K562 (cell line): Measurements from ENCODE around the gene SH3D19. TPM values are rescaled to one million over a fixed set of nuclear protein-coding genes. Genes with fewer than 3 reads are reported as not detected.
A peak's percentile ranks its signal among the peaks of the same experiment; 100 is the strongest.

Source experiments
- ATF7 ChIP-seq: fragments of 450-650 bp; IDR thresholded peaks from 2 replicates; pipeline ENCODE4 v1.7.1; 2014; ENCODE audit warnings: mild to moderate bottlenecking, moderate library complexity
- CBX3 ChIP-seq, 2 experiments: IDR thresholded peaks; 1 replicate in 1 of 2; 2 replicates in 1 of 2; pipeline ENCODE4 v1.6.1; 2012; ENCODE audit warnings: inconsistent platforms in 2 of 2, low read length in 2 of 2, borderline replicate concordance in 1 of 2, control low read depth in 1 of 2
- CEBPG ChIP-seq, 3 experiments: fragments of 200-800 bp in 1 of 3; sonication (Bioruptor generic) in 1 of 3; sonication (generic) in 1 of 3; formaldehyde crosslinking in 1 of 3; IDR thresholded peaks in 2 of 3; conservative IDR thresholded peaks in 1 of 3; 2 replicates each; pipeline versions ENCODE4 v1.6.1 to v1.8.0; 2016 to 2022; ENCODE audit warnings: missing compliant biosample characterization in 2 of 3, missing genetic modification characterization in 2 of 3, mild to moderate bottlenecking in 1 of 3, missing genetic modification reagents in 1 of 3
- HNRNPLL ChIP-seq: fragments of 200-400 bp; formaldehyde crosslinking; IDR thresholded peaks from 2 replicates; pipeline ENCODE4 v1.6.1; 2017; ENCODE audit warnings: low read length, low read depth, mild to moderate bottlenecking; ENCODE audit not compliant: poor library complexity, severe bottlenecking
- HSF4 ChIP-seq: fragments of 250-450 bp; sonication (Bioruptor Pico); IDR thresholded peaks from 2 replicates; pipeline ENCODE4 v2.1.2; 2022; ENCODE audit warnings: mild to moderate bottlenecking, moderate library complexity, borderline replicate concordance
- IFI16 ChIP-seq: fragments of 250-450 bp; sonication (Bioruptor Pico); IDR thresholded peaks from 2 replicates; pipeline ENCODE4 v2.1.2; 2022; ENCODE audit warnings: mild to moderate bottlenecking, inconsistent platforms
- PHB ChIP-seq: fragments of 250-450 bp; sonication (Bioruptor Pico); IDR thresholded peaks from 2 replicates; pipeline ENCODE4 v1.5.0; 2021
- SRSF9 ChIP-seq: fragments of 200-400 bp; formaldehyde crosslinking; IDR thresholded peaks from 2 replicates; pipeline ENCODE4 v1.6.1; 2017; ENCODE audit warnings: low read depth, low read length, borderline replicate concordance
- TCF7L2 ChIP-seq: fragments of 150-350 bp; IDR thresholded peaks from 2 replicates; pipeline ENCODE4 v1.6.1; 2016; ENCODE audit warnings: low read depth, mild to moderate bottlenecking, low read length, moderate library complexity
- TSC22D4 ChIP-seq: fragments of 450-650 bp; IDR thresholded peaks from 2 replicates; pipeline ENCODE4 v1.6.1; 2016; ENCODE audit warnings: missing genetic modification characterization, missing biosample characterization, control low read depth
- ZBED1 ChIP-seq: IDR thresholded peaks from 2 replicates; pipeline ENCODE4 v1.6.1; 2014
- ZNF408 ChIP-seq: fragments of 250-450 bp; sonication (Bioruptor Pico); IDR thresholded peaks from 2 replicates; pipeline ENCODE4 v1.4.0; 2020; ENCODE audit warnings: low read depth, mild to moderate bottlenecking, moderate library complexity
- ZNF778 ChIP-seq: fragments of 450-650 bp; formaldehyde crosslinking; IDR thresholded peaks from 2 replicates; pipeline ENCODE4 v1.4.0; 2020; ENCODE audit warnings: mild to moderate bottlenecking, moderate library complexity
- polyA plus RNA-seq, 8 experiments: library from polyadenylated mRNA; depleted of rRNA in 4 of 8; stranded (reverse) in 5 of 8; unstranded in 3 of 8; fragments of >200 nt; fragmentation: Nextera tagmentation in 2 of 8; fragmentation: Illumina TruSeq in 1 of 8; extraction: Ambion mirVana in 2 of 8; extraction: Trizol in 1 of 8; gene quantifications; 2 replicates each; pipeline versions ENCODE4 v1.2.1 to v1.2.3, GENCODE V29; 2011 to 2014; ENCODE audit warnings: inconsistent platforms in 1 of 8, missing spikeins in 1 of 8
- total RNA-seq, 7 experiments: library from RNA; depleted of rRNA in 6 of 7; stranded (reverse); fragments of >200 nt in 6 of 7; fragmentation: Illumina TruSeq in 2 of 7; extraction: Trizol in 2 of 7; gene quantifications; 2 replicates each; pipeline versions ENCODE4 v1.2.1 to v1.2.3, GENCODE V29; 2011 to 2021; ENCODE audit warnings: low replicate concordance in 1 of 7
- TF ChIP-seq, protein P1 (sequence below): fragments of 450-650 bp; IDR thresholded peaks from 2 replicates; pipeline ENCODE4 v1.6.1; 2016; ENCODE audit warnings: mild to moderate bottlenecking, moderate library complexity
- TF ChIP-seq, protein P2 (sequence below): fragments of 450-650 bp; formaldehyde crosslinking; IDR thresholded peaks from 2 replicates; pipeline ENCODE4 v1.4.0; 2020; ENCODE audit warnings: mild to moderate bottlenecking, mixed read lengths

The SH3D19 gene
- total and polyA plus RNA-seq, 9 of the 15 experiments (the other 6 are each of a cell fraction or from before 2014, with no cell fraction given): 0.42 to 2.2 (median 1.1) TPM; not detected in 6

DNA sequence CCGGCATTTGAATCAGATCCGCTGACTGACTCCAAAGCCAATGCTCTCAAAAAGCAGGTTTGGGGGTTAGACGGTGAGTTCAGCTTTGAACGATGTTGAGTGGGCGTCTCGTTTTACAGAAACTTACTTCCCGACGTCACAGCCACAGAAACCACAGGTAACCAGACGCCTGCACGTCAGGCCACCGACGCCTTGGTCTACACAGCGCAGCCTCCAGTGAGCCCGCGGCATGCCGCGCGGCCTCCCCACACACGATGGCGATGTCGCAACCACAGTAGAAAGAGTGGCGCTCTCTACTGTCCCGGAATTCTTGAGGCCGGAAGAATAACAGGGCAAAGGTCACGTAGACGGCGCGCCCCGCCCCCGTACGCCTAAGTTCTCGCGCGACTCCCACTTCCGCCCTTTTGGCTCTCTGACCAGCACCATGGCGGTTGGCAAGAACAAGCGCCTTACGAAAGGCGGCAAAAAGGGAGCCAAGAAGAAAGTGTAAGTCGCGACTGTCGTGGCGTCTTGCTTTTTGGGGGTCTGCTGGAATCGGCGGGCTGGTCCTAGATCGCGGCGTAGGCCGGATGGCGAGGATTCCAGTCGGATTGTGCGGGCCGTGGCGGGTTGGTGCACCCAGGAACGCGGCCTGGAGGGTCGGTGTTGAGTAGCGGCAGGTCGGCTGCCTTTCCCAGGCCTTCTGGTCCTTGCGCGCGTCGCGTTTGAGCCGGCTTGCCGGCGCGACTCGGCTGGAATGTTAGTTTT, 226.0 kb downstream of the SH3D19 start, which contains the start of gene RPS3A (continued):
- TF ChIP-seq CBX3 (IDR thresholded peaks at IDR 0.05; ENCODE audit: borderline replicate concordance in 1 of 2, low read length in 2 of 2): peak in 1 of 2 experiments; percentile 94; a peak in 2 of 3 replicates
- no peak for TF ChIP-seq HSF4
- no peak for TF ChIP-seq TCF7L2
- TF ChIP-seq TSC22D4 (tag): no peak
- TF ChIP-seq ZNF408: no peak
- TF ChIP-seq CEBPG (CRISPR knock-in tag; IDR thresholded peaks at IDR 0.05): peak; percentile 91
- peak; percentile 93 to 94 for TF ChIP-seq CEBPG (tag; conservative IDR thresholded peaks at IDR 0.05 in 1 of 2, IDR thresholded peaks at IDR 0.05 in 1 of 2)
- no peak for TF ChIP-seq SRSF9
- TF ChIP-seq IFI16: no peak
- TF ChIP-seq ZNF778 (CRISPR knock-in tag): no peak
- peak; percentile 89 for TF ChIP-seq HNRNPLL
- TF ChIP-seq, protein P1, sequence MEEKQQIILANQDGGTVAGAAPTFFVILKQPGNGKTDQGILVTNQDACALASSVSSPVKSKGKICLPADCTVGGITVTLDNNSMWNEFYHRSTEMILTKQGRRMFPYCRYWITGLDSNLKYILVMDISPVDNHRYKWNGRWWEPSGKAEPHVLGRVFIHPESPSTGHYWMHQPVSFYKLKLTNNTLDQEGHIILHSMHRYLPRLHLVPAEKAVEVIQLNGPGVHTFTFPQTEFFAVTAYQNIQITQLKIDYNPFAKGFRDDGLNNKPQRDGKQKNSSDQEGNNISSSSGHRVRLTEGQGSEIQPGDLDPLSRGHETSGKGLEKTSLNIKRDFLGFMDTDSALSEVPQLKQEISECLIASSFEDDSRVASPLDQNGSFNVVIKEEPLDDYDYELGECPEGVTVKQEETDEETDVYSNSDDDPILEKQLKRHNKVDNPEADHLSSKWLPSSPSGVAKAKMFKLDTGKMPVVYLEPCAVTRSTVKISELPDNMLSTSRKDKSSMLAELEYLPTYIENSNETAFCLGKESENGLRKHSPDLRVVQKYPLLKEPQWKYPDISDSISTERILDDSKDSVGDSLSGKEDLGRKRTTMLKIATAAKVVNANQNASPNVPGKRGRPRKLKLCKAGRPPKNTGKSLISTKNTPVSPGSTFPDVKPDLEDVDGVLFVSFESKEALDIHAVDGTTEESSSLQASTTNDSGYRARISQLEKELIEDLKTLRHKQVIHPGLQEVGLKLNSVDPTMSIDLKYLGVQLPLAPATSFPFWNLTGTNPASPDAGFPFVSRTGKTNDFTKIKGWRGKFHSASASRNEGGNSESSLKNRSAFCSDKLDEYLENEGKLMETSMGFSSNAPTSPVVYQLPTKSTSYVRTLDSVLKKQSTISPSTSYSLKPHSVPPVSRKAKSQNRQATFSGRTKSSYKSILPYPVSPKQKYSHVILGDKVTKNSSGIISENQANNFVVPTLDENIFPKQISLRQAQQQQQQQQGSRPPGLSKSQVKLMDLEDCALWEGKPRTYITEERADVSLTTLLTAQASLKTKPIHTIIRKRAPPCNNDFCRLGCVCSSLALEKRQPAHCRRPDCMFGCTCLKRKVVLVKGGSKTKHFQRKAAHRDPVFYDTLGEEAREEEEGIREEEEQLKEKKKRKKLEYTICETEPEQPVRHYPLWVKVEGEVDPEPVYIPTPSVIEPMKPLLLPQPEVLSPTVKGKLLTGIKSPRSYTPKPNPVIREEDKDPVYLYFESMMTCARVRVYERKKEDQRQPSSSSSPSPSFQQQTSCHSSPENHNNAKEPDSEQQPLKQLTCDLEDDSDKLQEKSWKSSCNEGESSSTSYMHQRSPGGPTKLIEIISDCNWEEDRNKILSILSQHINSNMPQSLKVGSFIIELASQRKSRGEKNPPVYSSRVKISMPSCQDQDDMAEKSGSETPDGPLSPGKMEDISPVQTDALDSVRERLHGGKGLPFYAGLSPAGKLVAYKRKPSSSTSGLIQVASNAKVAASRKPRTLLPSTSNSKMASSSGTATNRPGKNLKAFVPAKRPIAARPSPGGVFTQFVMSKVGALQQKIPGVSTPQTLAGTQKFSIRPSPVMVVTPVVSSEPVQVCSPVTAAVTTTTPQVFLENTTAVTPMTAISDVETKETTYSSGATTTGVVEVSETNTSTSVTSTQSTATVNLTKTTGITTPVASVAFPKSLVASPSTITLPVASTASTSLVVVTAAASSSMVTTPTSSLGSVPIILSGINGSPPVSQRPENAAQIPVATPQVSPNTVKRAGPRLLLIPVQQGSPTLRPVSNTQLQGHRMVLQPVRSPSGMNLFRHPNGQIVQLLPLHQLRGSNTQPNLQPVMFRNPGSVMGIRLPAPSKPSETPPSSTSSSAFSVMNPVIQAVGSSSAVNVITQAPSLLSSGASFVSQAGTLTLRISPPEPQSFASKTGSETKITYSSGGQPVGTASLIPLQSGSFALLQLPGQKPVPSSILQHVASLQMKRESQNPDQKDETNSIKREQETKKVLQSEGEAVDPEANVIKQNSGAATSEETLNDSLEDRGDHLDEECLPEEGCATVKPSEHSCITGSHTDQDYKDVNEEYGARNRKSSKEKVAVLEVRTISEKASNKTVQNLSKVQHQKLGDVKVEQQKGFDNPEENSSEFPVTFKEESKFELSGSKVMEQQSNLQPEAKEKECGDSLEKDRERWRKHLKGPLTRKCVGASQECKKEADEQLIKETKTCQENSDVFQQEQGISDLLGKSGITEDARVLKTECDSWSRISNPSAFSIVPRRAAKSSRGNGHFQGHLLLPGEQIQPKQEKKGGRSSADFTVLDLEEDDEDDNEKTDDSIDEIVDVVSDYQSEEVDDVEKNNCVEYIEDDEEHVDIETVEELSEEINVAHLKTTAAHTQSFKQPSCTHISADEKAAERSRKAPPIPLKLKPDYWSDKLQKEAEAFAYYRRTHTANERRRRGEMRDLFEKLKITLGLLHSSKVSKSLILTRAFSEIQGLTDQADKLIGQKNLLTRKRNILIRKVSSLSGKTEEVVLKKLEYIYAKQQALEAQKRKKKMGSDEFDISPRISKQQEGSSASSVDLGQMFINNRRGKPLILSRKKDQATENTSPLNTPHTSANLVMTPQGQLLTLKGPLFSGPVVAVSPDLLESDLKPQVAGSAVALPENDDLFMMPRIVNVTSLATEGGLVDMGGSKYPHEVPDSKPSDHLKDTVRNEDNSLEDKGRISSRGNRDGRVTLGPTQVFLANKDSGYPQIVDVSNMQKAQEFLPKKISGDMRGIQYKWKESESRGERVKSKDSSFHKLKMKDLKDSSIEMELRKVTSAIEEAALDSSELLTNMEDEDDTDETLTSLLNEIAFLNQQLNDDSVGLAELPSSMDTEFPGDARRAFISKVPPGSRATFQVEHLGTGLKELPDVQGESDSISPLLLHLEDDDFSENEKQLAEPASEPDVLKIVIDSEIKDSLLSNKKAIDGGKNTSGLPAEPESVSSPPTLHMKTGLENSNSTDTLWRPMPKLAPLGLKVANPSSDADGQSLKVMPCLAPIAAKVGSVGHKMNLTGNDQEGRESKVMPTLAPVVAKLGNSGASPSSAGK: peak; percentile 71
- TF ChIP-seq ATF7: peak; percentile 92
- TF ChIP-seq, protein P2, sequence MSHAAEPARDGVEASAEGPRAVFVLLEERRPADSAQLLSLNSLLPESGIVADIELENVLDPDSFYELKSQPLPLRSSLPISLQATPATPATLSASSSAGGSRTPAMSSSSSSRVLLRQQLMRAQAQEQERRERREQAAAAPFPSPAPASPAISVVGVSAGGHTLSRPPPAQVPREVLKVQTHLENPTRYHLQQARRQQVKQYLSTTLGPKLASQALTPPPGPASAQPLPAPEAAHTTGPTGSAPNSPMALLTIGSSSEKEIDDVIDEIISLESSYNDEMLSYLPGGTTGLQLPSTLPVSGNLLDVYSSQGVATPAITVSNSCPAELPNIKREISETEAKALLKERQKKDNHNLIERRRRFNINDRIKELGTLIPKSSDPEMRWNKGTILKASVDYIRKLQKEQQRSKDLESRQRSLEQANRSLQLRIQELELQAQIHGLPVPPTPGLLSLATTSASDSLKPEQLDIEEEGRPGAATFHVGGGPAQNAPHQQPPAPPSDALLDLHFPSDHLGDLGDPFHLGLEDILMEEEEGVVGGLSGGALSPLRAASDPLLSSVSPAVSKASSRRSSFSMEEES (CRISPR knock-in tag): no peak
- TF ChIP-seq ZBED1: peak; percentile 71; the same call in 1 of the 2 replicates
- no peak for TF ChIP-seq PHB (CRISPR knock-in tag)
